ENCODE data around the gene HELZ. TPM values are rescaled to one million over a fixed set of nuclear protein-coding genes. Genes with fewer than 3 reads are reported as not detected.

Gene HELZ
- total and polyA plus RNA-seq, 2 of the 8 experiments (the other 6 are each of a cell fraction or from before 2014, with no cell fraction given): 10.0 to 48.7 TPM

GRCh38 chr17:67165201-67165600, 79.8 kb downstream of the HELZ start:
- Histone ChIP-seq H2BK20ac (ENCODE audit: low read length) (no peak overlapping the region), H3K79me2 (ENCODE audit: control insufficient read depth in 1 of 2, insufficient read depth in 2 of 2, low read length in 2 of 2) (no peaks in the 10 kb centered on the region), H3K4me2 (ENCODE audit: insufficient read depth in 1 of 2, low read depth in 2 of 2, low read length in 2 of 2) (no peak overlapping the region), H2BK12ac (ENCODE audit: low read depth, low read length) (no peak overlapping the region), H3K4me3 (ENCODE audit: extremely low read depth in 1 of 4, insufficient read depth in 2 of 4, low read depth in 3 of 4, low read length in 4 of 4) (no peak overlapping the region), H3K23ac (ENCODE audit: insufficient read length) (no peak overlapping the region), H2AK5ac (ENCODE audit: low read depth, low read length) (no peak overlapping the region), H2BK15ac (ENCODE audit: low read length) (no peak overlapping the region), H4K20me1 (replicated peaks in 1 of 2; ENCODE audit: control insufficient read depth in 1 of 2, insufficient read depth in 2 of 2, low read length in 2 of 2) (peaks cover 0 to 1% of the 10 kb centered on the region in 2 experiments), H3K18ac (ENCODE audit: extremely low read depth, low read length) (no peak overlapping the region), H3K27ac (ENCODE audit: low read depth, low read length) (no peak overlapping the region), H3K79me1 (ENCODE audit: low read depth, low read length) (no peaks in the 10 kb centered on the region), H3K9ac (replicated peaks in 1 of 4; ENCODE audit: extremely low read depth in 1 of 4, low read depth in 3 of 4, low read length in 3 of 4) (no peak overlapping the region), H3K56ac (replicated peaks; ENCODE audit: insufficient read length, low read depth, low read length) (no peak overlapping the region), H3K23me2 (ENCODE audit: low read depth, low read length) (no peaks in the 10 kb centered on the region), H2BK5ac (ENCODE audit: low read depth, low read length) (no peak overlapping the region), H4K5ac (ENCODE audit: insufficient read length, low read depth, low read length) (no peak overlapping the region), H3K14ac (ENCODE audit: insufficient read length) (no peak overlapping the region), H3K36me3 (ENCODE audit: control insufficient read depth in 2 of 4, insufficient read depth in 4 of 4, low read length in 3 of 4) (peaks cover 2 to 23% (median 14%) of the 10 kb centered on the region in 4 experiments; a peak in 6 of 8 replicates), H2AFZ (ENCODE audit: low read length) (no peak overlapping the region), H2BK120ac (replicated peaks; ENCODE audit: low read depth, low read length) (no peak overlapping the region), H4K8ac (ENCODE audit: extremely low read depth, insufficient read depth, low read length) (no peak overlapping the region), H3K4ac (replicated peaks; ENCODE audit: insufficient read length, low read depth, low read length) (no peak overlapping the region), H3K4me1 (replicated peaks in 1 of 4; ENCODE audit: control insufficient read depth in 3 of 4, insufficient read depth in 4 of 4, low read length in 3 of 4) (no peaks in the 10 kb centered on the region), H3K27me3 (replicated peaks in 1 of 4; ENCODE audit: control insufficient read depth in 3 of 4, extremely low read depth in 1 of 4, insufficient read depth in 3 of 4, low read length in 3 of 4) (no peaks in the 10 kb centered on the region), H3K9me3 (ENCODE audit: insufficient read depth in 2 of 2, low read depth in 1 of 2, low read length in 1 of 2) (no peaks in the 10 kb centered on the region), H4K91ac (replicated peaks; ENCODE audit: insufficient read length, low read length) (no peak overlapping the region)
- 95% methylated on average over 6 of the region's 6 CpGs; no CpG with 5 or more reads in 1 of the 2 experiments for WGBS, 2 experiments (ENCODE audit: extremely low coverage in 1 of 2, insufficient coverage in 1 of 2, insufficient read length in 1 of 2, insufficient replicate concordance in 2 of 2, low coverage in 1 of 2, low lambda C conversion rate in 2 of 2, missing lambda C conversion rate in 1 of 2)
- FAIRE-seq (no peak), DNase-seq (ENCODE audit: low read depth in 1 of 2, low spot score in 2 of 2) (no peak)
- CTCF ChIA-PET (ENCODE audit: partially characterized antibody): interaction anchor here (0.9 to 1.3 kb wide), 2 partner anchors 11 to 35 kb away, joined by 3 read pairs; no protein-coding TSS in a partner anchor
- POLR2A ChIA-PET (ENCODE audit: partially characterized antibody): interaction anchor here (0.8 kb wide), 1 partner anchor 17 kb away, joined by 3 read pairs; no protein-coding TSS in a partner anchor
- no peak for TF ChIP-seq CHD2 (IDR thresholded peaks at IDR 0.05; ENCODE audit: low read length)
- TF ChIP-seq POLR2AphosphoS5 (IDR thresholded peaks at IDR 0.05; ENCODE audit: low read depth, low read length): no peak
